ENCODE data around the gene EFCAB5. TPM values are rescaled to one million over a fixed set of nuclear protein-coding genes. Genes with fewer than 3 reads are reported as not detected.

The EFCAB5 gene
- total and polyA plus RNA-seq, 2 experiments from 2014 or later: 0.68 TPM; not detected in 1

DNA sequence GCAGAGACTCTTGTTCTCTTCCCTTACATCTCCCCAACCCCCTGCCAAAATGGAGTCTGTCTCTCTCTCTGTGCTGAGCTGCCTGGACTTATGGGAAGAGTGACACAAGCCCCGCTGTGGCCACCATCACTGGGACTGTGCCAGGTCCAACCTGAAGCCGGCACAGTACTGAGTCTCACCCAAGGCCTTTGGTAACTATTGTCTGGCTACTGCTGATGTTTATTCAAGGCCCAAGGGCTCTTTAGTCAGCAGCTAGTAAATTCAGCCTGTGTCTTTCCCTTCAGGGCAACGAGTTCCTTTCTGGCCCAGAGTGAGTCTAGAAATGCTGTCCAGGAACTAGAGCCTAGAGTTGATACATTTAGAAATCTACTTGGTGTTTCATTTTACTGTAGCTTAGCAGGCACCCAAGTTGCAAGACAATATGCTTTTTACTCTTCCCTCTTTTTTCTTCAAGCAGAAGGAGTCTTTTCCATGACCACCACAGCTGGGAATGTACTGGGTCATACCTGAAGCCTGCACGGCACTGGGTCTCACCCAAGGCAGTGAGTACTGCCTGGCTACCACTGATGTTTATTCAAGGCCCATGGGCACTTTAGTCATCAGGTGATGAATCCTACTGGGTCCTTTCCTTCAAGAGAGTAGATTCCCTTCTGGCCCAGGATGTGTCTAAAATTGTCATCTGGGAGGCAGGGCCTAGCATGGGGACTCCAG lies 17.7 kb downstream of the EFCAB5 start (continued):
- TF ChIP-seq NANOG (IDR thresholded peaks at IDR 0.05; ENCODE audit: borderline replicate concordance) (no peak), CTCF (conservative IDR thresholded peaks at IDR 0.05; ENCODE audit: low read depth in 2 of 2) (no peak)

DNA sequence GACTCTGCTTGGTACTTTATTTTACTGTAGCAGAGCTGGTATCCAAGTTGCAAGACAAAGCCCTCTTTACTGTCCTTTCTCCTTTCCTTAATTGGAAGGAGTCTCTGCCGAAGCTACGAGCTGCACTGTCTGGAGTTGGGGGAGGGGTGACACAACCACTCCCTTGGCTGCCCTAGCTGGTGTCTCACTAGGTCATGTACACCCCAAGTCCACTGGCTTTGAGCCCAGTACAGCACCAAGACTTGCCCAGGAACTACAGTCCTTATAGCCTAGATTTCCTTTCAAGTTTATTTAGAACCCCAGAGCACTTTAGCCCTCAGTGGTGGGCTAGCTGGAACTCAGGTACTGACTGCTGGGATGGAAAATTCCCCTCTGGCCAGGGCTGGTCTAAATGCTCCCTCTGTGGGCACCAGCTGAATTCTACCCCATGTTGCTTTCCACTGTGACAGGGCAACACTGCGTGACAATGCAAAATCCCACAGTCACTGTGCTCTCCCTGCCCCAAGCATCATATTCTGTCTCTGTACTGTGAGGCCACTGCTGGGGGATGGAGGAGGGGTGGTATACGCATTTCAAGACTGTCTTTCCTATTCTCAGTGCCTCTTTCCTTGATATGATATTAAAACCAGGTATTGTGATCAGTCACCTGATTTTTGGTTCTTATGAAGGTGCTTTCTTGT lies 18.4 kb downstream of the EFCAB5 start:
- Mint-ChIP-seq H3K4me3 (no peak overlapping the region), H3K27me3 (ENCODE audit: insufficient read depth, low read depth, poor library complexity) (peaks cover 3% of the 10 kb centered on the region), H3K9me3 (peaks cover 7% of the 10 kb centered on the region), H3K27ac (no peak overlapping the region), H3K36me3 (ENCODE audit: low read depth) (peaks cover 2% of the 10 kb centered on the region; the same call in 1 of the 3 replicates), H3K4me1 (peaks cover 6% of the 10 kb centered on the region; the same call in 1 of the 3 replicates)
- Histone ChIP-seq H3K79me2 (replicated peaks; ENCODE audit: insufficient read depth) (no peaks in the 10 kb centered on the region), H3K36me3 (ENCODE audit: insufficient read depth) (no peaks in the 10 kb centered on the region), H4K20me1 (replicated peaks; ENCODE audit: insufficient read depth) (no peaks in the 10 kb centered on the region), H3F3A (replicated peaks; ENCODE audit: low read depth) (no peaks in the 10 kb centered on the region), H2AFZ (0 out of 2 replicates have a peak overlapping the region, but pooled peaks have one; percentile 72), H3K27me3 (ENCODE audit: insufficient read depth) (no peaks in the 10 kb centered on the region), H3K4me3 (no peak overlapping the region), H3K27ac (ENCODE audit: low read depth) (no peak overlapping the region), H3K4me1 (ENCODE audit: insufficient read depth) (no peaks in the 10 kb centered on the region), H3K9me2 (ENCODE audit: insufficient read depth) (no peaks in the 10 kb centered on the region), H3K4me2 (no peak overlapping the region)
- TF ChIP-seq ZNF114 (CRISPR knock-in tag; IDR thresholded peaks at IDR 0.05) (no peak), ZNF331 (CRISPR knock-in tag; IDR thresholded peaks at IDR 0.05; ENCODE audit: low read depth) (no peak), EZH2 (IDR thresholded peaks at IDR 0.05; ENCODE audit: low read depth, unreplicated experiment) (no peak), POLR2AphosphoS5 (IDR thresholded peaks at IDR 0.05; ENCODE audit: low read depth) (no peak), STAT1 (IDR thresholded peaks at IDR 0.05; ENCODE audit: unreplicated experiment) (no peak), CTCF (conservative IDR thresholded peaks at IDR 0.05; ENCODE audit: low read depth in 2 of 2) (no peak)
- TF ChIP-seq, protein P1, sequence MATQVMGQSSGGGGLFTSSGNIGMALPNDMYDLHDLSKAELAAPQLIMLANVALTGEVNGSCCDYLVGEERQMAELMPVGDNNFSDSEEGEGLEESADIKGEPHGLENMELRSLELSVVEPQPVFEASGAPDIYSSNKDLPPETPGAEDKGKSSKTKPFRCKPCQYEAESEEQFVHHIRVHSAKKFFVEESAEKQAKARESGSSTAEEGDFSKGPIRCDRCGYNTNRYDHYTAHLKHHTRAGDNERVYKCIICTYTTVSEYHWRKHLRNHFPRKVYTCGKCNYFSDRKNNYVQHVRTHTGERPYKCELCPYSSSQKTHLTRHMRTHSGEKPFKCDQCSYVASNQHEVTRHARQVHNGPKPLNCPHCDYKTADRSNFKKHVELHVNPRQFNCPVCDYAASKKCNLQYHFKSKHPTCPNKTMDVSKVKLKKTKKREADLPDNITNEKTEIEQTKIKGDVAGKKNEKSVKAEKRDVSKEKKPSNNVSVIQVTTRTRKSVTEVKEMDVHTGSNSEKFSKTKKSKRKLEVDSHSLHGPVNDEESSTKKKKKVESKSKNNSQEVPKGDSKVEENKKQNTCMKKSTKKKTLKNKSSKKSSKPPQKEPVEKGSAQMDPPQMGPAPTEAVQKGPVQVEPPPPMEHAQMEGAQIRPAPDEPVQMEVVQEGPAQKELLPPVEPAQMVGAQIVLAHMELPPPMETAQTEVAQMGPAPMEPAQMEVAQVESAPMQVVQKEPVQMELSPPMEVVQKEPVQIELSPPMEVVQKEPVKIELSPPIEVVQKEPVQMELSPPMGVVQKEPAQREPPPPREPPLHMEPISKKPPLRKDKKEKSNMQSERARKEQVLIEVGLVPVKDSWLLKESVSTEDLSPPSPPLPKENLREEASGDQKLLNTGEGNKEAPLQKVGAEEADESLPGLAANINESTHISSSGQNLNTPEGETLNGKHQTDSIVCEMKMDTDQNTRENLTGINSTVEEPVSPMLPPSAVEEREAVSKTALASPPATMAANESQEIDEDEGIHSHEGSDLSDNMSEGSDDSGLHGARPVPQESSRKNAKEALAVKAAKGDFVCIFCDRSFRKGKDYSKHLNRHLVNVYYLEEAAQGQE (IDR thresholded peaks at IDR 0.05; ENCODE audit: unreplicated experiment): no peak
- TF ChIP-seq, protein P2, sequence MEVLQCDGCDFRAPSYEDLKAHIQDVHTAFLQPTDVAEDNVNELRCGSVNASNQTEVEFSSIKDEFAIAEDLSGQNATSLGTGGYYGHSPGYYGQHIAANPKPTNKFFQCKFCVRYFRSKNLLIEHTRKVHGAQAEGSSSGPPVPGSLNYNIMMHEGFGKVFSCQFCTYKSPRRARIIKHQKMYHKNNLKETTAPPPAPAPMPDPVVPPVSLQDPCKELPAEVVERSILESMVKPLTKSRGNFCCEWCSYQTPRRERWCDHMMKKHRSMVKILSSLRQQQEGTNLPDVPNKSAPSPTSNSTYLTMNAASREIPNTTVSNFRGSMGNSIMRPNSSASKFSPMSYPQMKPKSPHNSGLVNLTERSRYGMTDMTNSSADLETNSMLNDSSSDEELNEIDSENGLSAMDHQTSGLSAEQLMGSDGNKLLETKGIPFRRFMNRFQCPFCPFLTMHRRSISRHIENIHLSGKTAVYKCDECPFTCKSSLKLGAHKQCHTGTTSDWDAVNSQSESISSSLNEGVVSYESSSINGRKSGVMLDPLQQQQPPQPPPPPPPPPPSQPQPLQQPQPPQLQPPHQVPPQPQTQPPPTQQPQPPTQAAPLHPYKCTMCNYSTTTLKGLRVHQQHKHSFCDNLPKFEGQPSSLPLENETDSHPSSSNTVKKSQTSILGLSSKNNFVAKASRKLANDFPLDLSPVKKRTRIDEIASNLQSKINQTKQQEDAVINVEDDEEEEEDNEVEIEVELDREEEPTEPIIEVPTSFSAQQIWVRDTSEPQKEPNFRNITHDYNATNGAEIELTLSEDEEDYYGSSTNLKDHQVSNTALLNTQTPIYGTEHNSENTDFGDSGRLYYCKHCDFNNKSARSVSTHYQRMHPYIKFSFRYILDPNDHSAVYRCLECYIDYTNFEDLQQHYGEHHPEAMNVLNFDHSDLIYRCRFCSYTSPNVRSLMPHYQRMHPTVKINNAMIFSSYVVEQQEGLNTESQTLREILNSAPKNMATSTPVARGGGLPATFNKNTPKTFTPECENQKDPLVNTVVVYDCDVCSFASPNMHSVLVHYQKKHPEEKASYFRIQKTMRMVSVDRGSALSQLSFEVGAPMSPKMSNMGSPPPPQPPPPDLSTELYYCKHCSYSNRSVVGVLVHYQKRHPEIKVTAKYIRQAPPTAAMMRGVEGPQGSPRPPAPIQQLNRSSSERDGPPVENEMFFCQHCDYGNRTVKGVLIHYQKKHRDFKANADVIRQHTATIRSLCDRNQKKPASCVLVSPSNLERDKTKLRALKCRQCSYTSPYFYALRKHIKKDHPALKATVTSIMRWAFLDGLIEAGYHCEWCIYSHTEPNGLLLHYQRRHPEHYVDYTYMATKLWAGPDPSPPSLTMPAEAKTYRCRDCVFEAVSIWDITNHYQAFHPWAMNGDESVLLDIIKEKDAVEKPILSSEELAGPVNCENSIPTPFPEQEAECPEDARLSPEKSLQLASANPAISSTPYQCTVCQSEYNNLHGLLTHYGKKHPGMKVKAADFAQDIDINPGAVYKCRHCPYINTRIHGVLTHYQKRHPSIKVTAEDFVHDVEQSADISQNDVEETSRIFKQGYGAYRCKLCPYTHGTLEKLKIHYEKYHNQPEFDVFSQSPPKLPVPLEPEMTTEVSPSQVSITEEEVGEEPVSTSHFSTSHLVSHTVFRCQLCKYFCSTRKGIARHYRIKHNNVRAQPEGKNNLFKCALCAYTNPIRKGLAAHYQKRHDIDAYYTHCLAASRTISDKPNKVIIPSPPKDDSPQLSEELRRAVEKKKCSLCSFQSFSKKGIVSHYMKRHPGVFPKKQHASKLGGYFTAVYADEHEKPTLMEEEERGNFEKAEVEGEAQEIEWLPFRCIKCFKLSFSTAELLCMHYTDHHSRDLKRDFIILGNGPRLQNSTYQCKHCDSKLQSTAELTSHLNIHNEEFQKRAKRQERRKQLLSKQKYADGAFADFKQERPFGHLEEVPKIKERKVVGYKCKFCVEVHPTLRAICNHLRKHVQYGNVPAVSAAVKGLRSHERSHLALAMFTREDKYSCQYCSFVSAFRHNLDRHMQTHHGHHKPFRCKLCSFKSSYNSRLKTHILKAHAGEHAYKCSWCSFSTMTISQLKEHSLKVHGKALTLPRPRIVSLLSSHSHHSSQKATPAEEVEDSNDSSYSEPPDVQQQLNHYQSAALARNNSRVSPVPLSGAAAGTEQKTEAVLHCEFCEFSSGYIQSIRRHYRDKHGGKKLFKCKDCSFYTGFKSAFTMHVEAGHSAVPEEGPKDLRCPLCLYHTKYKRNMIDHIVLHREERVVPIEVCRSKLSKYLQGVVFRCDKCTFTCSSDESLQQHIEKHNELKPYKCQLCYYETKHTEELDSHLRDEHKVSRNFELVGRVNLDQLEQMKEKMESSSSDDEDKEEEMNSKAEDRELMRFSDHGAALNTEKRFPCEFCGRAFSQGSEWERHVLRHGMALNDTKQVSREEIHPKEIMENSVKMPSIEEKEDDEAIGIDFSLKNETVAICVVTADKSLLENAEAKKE (CRISPR knock-in tag; IDR thresholded peaks at IDR 0.05): no peak
- no peak for DNase-seq (ENCODE audit: low spot score)
- peak; percentile 51 for ATAC-seq

Measured in GM23338 (cell line).